Stromal cell of bone marrow (primary cell): ENCODE data around the gene LOXL1.

Experiments
- DNase-seq: peaks from one replicate; pipeline ENCODE4 v3.0.0-alpha.2; 2012; ENCODE audit warnings: low read depth

Gene LOXL1, protein sequence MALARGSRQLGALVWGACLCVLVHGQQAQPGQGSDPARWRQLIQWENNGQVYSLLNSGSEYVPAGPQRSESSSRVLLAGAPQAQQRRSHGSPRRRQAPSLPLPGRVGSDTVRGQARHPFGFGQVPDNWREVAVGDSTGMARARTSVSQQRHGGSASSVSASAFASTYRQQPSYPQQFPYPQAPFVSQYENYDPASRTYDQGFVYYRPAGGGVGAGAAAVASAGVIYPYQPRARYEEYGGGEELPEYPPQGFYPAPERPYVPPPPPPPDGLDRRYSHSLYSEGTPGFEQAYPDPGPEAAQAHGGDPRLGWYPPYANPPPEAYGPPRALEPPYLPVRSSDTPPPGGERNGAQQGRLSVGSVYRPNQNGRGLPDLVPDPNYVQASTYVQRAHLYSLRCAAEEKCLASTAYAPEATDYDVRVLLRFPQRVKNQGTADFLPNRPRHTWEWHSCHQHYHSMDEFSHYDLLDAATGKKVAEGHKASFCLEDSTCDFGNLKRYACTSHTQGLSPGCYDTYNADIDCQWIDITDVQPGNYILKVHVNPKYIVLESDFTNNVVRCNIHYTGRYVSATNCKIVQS

DNA sequence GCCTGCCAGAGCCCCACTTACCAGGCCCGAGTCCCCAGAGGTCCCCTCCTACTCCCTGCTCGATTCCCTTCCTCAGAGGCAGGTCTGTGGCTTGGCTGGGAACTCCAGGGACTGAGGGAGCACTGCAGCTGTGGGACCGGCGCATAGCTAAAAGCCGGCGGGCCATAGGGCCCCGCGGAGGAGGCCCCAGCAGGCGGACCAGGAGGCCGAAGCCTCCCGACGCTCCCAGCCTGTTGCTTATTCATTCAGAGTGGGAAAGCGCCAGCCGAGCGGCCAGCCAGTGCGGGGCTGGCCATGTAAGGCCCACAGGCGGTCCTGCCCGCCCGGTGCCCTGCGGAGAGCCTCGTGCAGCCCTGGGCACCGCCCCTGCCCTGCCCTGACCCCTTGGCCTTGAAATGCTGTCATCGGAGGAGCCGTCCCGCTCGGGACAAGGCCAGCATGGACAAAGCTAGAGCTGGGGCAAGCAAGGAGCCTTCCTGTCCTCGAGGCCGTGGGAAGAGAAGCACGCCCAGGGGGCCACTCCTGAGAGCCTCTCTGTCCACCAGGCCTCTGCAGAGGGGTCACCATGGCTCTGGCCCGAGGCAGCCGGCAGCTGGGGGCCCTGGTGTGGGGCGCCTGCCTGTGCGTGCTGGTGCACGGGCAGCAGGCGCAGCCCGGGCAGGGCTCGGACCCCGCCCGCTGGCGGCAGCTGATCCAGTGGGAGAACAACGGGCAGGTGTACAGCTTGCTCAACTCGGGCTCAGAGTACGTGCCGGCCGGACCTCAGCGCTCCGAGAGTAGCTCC, at the start of gene LOXL1:
Gene LOXL1 (plus strand): TSS at position 244 of the 784 bp plus-strand sequence. CDS start 322 bp downstream, at position 566.
- DNase-seq, result peak; percentile 83

DNA sequence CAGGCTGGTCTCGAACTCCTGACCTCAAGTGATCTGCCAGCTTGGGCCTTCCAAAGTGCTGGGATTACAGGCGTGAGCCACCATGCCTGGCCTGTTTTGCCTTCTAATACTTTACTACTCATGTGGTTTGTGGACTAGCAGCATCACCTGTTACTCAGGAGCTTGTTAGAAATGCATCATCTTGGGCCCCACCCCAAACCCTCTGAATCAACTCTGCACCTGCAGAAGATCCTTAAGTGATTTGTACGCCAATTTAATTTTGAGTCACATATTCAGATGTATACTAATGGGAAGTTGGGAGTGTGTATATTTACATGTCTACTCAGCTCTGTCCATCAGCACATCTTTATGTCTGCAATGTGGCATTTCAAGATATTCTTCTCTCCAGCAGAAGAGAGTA, 46.8 kb upstream of the LOXL1 start:
- no peak for DNase-seq

DNA sequence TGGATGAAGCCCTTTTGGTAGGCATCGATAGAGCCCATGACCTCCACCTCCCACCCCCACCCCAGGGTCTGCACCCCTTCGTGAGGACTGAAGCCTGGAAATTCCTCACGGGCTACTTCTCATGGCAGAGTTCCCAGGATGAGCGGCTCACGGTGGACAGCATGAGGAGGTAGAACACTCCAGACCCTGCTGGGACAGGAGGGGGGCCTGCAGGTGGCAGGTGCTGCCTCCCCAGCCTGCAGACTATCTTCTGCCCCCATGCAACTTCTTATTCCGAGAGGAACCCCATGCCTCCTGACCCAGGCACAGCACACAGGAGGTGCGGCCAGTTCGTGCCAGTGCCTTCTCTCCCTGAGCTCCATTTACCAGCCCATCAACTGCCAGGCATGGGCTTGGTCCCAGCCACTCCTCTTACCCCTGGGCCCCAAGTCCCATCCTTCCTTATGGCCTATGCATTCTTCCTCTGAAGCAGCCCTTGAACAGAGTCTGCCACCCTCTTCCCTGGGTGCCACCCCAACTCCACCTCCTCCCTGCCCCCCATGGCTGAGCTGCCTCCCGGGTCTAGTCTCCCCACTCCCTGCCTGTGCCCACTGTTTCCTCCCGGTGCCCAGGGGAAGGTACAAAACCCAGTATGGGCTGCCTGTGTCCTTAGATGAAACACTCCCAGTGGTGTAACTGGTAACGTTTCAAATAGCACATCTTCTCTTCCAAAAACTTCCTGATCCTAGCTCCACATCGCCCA, 44.5 kb upstream of the LOXL1 start:
- no peak for DNase-seq

DNA sequence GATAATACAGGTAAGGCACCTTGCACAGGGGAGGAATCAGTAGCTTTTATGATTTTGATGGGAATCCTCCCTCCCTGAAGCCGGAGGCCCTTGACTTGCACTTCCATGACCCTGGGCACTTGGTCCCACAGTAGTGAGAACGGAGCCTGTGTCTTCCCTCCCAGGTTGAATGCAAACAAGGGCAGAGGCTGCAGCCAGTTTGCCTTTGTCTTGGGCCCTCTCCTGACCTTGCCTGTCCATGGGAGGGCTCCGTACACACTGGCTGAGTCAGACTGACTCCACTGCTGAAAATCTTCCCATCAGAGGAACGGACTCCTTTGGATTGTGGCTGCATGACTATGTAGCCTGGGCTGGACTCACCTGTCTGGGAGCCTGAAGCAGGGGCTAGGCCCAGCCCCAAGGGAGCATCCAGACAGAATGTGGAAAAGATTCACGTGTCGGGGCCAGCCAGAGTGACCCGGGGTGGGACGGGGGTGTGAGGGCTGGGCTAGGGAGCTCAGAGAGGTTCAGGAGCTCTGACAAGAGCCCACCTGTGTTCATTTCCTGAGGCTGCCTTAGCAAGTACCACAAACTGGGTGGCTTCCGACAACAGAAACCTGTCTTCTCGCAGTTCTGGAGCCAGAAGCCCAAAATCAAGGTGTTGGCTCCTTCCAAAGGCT, 43.4 kb upstream of the LOXL1 start:
- no peak for DNase-seq

DNA sequence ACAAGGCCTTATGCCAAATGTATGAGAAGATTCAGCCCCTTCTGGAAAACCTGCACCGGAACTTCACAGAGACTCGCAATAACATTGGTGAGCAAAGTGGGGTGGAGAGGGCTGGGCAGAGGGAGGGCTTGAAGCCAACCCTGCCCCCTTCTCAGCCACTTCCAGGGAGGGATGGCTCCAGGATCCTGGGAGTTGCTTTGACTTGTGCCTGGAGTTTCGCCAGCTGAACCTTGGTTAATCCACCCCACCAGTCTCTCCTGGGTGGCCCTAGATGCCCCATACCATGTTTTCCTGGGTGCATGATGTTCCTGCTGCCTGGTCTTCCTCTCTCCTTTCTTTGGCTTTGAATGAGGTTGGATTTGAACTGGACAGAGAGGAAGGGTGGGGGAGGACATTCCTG, 42.1 kb upstream of the LOXL1 start:
- DNase-seq, result no peak

DNA sequence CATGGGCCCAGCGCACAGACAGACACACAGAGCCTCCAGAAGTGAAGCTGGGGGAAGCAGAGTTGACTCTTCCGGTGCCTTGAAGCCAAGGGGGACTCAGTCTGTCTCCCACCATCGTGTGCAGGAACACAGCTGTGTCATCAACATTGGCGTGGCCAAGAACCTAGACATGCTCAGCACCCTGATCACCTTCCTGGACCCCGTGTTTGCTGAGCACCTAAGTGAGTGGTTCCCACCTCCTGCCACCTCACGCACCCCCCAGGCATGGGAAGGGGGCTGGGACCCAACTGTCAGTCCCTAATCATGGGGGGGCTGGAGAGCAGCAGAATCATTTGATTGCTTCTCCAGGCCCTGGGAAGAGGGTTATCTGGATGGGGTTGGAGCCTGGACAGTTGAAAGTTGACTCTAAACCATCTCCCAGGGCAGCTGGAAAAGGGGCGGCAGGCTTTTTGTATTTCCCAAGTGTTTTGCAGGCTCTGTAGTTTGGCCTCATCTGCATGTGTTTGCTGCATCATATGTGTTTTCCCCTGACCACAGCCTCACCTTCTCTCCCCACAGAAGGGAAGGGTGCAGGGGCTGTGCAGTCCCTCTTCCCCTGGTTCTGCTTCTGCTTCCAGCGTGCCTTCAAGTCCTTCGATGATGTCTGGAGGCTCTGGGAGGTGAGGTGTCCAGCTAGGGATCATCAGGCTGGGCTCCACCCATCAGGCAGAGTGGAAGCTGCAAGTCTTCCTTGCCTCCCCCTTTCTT, 40.1 kb upstream of the LOXL1 start:
- no peak for DNase-seq

DNA sequence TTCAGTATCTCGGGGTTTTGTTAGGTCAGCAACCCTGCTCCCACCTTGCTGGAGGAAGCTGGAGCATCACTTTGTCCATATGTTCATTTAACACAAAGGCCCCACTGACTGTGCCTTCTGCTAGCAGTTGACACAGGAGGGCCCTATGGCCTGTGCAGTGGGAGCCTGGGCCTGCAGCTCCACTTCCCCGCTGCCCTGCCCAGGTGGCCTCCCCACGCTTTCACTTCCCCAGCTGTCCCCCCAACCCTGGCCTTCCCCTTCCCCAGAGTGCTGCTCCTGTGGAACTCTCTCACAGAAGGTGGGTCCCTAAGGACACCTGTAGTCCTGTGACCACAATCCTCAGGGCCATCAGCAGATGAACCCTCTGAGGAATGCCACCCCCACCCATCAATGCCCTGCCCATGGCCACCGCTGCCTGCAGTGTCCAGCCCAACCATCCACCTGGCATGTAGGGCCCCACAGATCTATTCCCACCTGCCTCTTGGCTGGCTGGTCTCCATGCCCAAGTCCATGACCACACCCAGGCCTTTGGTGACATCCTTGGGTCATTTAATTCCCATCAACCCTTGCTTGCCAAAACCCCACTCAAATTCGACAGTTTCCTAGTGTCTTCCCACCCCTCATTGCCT, 39.4 kb upstream of the LOXL1 start:
- no peak for DNase-seq

DNA sequence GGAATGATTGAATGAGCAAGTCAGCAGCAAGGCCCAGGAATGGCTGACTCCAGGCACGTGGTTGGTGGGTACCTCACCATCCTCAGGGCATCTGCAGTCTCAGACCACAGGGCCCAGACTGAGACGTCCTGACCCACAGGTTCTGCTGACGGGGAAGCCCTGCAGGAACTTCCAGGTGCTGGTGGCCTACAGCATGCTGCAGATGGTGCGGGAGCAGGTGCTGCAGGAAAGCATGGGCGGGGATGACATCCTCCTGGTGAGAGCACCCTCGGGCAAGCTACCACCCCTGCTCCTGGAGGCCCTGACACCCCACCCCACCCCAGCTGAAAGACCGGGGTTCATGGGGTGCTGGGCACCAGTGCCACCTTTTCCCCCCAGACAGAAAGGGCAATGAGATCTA, 38.8 kb upstream of the LOXL1 start:
- no peak for DNase-seq

DNA sequence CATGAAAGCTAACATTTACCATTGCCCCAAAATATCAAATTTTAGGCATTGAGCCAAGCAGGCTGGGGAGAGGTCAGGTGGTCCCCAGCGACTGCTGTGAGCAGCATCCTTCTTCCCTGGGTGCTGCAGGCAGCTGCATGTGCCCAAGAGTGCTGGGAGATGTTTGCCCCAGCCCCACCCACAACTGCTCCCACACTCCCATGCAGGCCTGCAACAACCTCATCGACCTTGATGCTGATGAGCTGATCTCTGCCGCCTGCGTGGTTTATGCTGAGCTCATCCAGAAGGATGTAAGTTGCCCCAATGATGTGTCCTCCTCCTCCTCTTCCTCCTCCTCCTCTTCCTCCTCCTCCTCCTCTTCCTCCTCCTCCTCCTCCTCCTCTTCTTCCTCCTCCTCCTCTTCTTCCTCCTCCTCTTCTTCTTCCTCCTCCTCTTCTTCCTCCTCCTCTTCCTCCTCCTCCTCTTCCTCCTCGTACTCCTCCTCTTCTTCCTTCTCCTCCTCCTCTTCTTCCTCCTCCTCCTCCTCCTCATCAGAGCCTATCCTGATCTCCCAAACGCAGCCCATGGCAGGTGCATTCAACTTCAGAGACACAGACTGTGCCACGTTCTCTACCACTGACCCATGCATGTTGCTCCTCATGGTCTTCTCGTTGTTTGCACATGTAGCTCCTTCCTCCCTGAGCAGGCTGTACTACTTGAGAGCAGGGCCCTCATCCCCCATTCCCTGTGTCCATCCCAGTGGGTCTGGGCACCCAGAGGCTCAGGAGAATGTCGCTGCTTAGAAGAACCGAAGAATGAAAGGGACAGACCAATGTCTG, 37.8 kb upstream of the LOXL1 start:
- no peak for DNase-seq

DNA sequence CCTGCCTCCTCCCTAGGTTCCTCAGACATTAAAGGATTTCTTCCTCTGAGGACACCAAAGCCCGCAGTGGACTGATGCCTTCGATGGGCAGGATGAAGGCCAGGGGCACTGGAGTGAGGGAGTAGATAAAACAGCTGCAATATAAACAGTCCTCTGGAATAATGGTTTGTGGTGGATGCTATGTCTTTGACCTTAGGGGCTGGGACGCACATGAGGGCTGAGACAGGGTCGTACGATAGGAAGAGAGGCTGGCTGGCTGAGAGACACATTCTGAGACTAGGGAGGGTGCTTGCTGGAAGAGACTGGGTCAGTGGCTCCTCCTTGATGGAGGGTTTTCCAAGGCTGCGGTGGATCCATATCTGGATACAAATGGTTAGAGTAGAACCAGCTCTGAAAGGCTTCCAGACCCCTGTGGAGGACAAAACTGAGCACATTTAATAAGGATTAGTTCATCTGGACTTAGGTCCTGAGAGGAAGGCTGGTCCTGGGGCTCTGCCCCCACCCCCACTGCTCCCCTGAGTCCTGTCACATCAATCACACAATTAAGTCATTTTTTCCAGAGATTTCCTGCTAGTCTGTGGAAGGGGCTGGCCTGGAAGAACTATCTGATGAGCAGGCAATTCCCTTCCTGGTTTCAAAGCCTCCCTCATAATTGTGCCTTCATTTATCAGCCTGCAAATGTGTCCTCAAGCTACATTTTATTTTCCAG, 37.1 kb upstream of the LOXL1 start:
- DNase-seq, result no peak

DNA sequence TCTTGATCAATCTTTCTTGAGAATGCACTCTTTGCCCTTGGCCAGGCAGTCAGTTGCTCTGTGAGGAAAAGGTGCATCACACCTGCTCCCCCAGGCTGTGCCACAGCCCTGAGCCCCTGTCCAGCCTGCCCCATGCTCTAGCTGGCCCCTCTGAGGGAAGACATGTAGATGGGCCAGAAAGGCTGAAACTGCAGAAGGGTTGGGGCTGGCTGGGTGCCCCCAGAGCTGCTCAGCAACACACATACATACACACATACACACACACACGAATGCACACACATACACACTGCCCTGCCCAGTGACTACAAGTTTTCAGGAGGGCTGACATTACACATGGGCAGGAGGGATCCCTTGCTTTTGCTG, 36.5 kb upstream of the LOXL1 start:
- no peak for DNase-seq

DNA sequence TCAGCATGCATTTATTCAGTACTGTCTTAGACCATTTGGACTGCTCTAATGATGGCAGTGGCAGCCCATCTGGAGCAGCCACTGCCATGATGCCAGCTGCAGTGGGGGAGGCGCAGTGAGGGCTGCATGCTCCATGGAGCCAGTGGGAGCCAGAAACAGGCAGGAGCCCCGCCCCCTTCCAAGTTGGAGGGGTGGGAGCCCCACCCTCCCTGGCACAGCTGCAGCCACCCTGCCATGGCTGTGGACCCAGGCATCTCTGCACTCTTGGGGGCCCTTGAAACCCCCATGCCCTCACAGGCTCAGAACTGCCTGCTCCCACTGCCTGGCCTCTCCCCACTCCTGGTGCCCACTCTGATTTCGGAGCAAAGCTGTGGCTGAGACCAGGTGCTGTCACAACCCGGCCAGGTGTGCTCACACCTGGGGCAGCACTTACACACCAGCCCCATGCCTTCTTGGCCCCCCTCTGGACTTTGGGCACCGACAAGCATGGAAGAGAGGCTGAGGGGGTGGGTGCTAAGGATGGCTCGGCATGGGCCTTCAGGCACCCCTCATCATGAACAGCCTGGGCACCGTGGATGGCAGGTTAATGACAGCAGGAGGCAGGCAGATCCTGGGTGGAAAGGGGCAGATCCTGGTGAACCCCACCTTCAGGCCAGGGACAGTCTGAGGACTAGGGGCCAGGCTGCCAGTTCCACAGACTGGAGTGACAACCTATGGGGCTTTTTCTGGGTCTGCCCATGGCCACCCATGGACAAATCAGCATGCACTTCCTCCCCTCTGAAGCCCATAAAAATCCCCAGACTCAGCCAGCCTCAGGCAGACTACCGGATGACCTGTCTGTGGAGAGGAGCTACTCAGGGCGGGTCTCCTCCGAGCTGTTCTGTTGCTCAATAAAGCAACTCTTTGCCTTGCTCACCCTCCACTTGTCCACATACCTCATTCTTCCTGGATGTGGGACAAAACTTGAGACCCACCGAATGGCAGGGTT, 34.6 kb upstream of the LOXL1 start:
- DNase-seq, result no peak

DNA sequence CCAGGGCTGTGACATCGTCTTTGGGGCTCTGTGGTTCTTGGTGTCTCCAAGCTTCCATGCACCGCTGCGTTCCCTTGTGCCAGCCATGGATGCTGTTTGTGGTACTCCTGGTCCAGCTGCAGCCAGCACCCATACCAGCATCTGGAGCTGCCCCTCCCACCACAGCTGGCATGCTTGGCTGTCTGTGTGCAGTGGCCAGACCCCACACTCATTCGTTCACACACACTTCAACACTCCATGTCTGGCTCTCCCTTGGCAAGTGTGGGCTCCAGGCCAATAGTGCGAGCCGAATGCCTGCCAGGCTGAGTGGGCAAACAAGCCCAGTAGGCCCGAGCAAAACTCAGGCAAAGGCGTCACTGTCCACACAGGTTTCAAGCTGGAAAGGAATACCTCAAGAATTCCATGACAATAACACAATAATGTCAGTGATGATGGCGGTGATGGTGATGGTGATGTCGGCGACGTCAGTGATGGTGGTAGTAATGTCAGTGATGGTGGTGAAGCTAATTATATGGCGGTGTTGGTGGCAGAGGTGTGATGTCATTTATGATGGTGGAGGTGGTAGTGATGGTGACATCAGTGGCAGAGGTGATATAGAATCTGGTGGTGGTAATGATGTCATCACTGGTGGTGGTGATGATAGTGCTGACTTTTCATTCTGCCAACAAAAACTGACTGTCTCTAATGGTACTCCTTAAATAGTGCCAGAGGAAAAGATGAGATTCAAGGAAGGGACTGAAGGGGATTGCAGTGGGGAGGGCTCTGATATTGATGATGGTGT, 33.6 kb upstream of the LOXL1 start:
- DNase-seq, result no peak

DNA sequence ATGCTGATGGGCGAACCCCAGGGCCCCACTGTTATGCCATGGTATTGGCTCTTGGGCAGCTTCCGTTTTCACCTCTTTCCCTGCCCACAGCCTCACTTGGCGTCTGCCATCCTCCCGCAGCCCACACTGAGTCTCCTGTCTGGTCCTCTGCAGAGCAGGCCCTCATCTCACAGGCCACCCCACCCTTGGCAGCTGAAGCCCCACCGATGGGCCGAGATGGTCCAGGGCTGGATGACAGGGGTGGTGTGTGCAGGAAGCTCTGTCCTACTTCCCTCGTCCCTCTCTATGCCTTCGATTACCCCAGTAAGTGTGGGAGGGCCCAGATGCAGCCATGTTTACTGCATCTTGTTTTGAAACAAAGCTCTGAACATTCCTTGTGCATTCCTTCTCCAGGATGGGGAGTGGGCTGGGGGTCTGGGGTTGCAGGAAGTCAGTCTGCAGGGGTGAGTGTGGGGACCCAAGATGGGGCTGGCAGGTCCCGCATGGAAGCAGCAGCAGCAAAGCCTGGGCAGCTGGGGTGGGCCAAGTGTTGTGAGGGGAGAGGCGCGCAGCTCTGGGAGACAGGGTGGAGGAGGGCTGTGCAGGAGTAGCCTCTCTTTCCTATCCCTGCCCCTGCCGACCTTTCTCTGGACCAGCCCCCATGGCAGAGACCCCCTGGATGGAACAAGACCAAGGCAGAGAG, 32.0 kb upstream of the LOXL1 start:
- no peak for DNase-seq

DNA sequence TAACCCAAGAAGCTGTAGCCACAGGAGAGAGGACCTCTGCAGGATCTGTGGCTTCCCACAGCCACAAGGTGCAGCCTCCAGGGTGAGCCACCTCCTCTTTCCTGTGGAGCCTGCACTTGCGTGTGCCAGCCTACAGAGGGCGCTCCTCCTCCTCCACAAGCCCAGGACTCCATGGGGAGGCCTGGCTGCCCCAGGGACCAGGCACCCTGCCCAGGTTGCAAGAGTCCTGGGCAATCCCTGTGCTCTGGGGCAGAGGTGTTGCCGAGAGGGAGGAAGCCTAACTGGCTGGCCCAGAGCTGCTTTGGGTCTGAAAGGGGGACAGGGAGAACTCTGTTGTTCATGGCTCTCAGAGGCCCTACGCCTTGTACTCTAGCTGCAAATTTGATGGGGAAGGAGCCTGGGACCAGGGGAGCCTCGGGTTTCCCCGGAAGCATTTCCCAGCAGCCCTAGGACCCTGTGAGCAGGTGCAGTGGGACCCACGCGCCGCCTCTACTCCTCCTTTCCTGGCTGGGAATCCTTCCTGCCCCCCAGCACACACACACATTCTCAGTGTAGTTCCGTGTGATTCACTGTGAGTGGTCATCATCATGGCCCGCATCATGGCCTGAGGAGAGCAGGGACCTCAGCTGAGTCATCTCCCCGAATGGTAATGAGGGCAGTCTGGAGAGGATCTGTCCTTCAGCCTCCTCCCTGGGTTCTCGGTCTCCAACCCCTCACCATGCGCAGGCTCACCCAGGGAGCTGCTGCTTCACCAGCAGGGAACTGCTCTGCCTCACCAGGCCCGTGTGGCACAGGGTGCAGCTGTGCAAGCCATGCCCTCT, 28.6 kb upstream of the LOXL1 start:
- peak; percentile 87 for DNase-seq
